GM19043 (cell line): Measurements from ENCODE around the gene SP4.
A peak's percentile ranks its signal among the peaks of the same experiment; 100 is the strongest.

Source experiments
- ATAC-seq: cut with Tn5 transposase; IDR thresholded peaks from one replicate; pipeline ENCODE4 v1.9.1; 2021; ENCODE audit warnings: low read depth; ENCODE audit not compliant: unreplicated experiment

SP4 gene

DNA sequence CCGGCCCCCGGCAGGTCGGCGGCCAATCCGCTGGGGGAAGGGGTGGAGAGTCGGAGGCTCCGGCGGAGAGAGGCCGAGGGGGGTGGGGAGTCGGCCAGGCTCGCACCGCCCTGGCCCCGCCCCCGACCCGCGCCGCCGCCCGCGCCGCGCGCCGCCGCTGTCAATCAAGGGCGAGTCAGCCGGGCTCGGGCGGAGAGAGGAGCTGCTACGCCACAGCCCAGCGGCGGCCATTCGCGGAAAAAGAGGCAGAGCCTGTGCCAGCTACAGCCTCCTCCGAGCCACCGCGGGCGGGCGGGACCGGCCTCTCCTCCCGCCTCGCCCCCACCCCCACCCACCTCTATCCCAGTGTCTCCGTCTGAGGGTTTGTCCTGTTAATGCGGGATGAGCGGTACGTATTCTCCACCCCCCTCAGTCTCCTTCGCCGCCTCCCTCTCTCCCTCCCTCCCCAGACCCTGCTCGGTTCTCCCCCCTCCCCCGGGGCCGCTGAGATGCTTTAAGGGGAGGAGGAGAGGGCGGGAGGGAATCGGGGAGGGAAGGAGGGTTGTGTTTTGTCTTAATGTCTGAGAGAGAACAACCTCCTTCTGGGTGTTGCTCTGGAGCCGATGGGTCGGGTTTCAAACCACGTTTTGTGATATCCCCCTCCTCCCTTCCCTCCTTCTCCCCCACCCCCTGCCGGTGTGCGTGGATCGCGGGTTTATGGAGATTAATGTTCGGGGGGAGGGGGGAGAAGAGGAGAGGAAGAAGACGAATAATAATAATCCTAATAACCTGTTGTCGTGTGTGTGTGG lies at the start of gene SP4:
SP4 (plus strand) TSS at position 213 of the 788 bp plus-strand sequence; CDS start at position 382, 169 bp downstream.
- peak; percentile 55 for ATAC-seq

DNA sequence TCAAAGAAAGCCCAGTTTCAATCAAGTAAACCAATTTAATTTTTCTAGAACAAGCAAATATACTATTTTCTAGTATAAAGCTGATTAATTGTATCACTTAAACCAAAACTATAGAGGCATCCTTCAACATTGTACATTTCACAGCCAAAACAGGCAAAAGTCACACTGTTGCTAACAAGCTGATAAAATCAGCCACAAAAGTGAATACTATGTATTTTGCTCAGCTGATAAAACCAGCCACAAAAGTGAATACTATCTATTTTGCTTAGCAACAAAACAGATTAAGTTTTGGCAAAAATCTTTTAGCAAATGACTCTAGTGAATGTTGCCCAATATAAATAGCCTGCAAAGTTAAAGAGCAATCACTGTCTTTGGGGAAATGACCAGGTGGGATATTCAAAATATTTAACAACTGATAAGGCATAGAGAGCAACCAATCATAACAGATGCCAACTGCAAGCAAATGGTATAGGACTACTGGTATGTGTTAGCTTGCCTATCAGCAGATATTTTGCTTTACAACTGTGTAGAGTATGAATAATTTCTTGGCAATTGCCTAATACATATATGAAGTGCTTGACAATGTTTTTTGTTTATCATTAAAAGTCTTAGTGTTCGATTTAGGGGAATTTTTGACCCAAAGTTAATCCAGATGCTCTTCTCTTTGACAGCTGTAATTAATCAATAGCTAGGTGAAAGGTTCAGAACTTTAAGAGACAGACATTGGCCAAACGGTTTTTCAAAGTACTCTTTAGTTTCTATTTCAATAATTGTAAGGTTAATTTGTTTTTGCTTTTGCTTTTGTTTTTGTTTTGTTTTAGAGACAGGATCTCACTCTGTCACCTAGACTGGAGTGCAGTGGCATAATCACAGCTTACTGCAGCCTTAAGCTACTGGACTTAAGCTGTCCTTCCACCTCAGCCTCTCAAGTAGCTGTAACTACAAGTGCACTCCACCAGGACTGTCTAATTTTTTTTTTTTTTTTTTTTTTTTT lies 44.4 kb upstream of the SP4 start:
- ATAC-seq, result peak; percentile 73

DNA sequence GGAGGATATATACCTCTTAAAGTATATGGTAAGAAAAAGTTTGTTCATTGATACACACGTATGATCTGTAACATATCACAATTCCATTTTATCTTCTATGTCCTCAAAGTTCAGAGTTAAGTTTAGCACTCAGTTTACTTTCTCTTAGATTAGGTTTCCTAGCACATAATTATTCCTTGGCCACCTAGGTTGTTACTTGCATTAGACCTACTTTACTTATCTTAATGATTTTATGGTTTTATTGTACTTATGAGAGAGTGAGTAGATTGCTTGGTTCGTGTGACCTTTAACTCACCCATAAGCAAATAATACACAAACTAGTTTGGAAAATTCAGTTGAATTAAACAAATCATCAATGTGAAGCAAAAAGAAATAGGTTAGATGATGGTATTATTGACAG lies 33.9 kb upstream of the SP4 start:
- ATAC-seq, result no peak

DNA sequence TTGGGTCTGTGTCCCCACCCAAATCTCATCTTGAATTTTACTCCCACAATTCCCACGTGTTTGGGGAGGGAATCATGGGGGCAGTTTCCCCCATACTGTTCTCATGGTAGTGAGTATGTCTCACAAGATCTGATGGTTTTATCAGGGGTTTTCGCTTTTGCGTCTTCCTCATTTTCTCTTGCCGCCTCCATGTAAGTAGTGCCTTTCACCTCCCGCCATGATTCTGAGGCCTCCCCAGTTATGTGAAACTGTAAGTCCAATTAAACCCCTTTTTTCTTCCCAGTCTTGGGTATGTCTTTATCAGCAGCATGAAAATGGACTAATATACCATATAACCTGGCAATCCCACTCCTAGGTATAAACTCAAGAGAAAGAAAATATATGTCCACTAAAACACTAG lies 25.9 kb upstream of the SP4 start:
- ATAC-seq, result no peak

DNA sequence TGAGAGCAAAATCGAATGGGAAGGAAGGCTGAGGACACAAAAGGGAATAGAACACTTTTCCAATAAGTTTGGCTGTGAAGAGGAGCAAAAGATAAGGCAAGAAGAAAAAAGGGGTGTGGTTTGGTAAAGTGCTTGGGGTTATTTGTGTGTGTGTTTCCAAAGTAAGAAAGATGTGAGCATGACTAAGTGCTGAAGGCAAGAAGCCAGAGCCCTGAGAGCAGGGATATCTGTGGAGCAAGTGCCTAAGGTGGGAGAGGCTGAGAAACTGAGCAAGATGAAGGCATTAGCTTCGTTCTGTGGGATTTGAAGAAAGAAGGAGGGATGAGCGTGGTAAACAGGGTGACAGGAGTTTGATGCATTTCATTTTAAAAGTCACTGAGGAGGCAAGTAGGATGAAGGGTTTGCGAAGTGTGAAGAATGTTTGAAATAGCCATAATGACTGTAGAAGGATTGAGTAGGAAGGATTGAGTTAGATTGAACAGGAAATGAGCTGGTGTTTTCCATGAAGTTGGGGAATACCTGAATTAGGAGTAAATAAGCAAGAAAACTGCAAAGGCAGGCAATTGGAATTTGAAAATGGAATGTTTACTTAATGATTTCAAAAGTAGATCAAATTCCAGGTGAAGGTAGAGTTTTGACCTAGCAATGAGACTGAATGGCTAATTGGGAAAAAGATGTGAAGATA lies 19.9 kb upstream of the SP4 start:
- no peak for ATAC-seq

DNA sequence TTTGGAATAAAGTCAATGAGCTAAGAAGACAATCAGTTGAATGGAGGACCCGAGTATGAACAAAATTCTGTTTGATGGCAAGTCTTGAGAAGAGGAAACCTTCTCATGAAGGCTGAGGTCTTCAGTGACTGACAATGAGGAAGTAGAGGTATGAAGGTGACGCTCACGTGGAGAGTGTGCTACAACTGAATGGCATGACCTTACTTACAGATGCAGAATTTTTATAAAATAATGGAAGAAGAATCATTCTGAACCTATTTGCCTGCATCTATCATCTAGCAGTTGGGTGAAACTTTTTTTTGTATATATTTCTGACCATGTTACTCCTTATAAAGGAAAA lies 19.4 kb upstream of the SP4 start:
- no peak for ATAC-seq

DNA sequence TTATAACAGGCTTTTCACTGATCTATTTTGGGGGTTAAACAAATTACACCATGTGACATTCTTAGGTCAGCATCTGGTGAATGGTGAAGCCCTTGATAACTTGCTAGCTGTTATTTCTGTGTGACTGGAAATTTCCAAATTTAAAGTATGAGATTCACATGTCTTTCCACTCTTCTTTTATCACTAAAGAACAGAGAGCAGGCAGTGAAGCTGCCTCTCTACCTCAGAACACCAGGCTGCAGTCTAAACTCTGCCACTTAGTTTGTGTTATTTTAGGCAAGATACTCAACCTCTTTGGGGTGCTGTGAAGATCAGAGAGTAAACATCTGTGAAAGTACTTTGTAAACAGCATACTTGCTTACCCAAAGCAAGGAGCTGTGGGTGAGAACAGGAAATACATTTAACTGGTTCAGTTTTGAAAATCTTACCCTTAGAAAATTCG lies 15.5 kb upstream of the SP4 start:
- no peak for ATAC-seq

DNA sequence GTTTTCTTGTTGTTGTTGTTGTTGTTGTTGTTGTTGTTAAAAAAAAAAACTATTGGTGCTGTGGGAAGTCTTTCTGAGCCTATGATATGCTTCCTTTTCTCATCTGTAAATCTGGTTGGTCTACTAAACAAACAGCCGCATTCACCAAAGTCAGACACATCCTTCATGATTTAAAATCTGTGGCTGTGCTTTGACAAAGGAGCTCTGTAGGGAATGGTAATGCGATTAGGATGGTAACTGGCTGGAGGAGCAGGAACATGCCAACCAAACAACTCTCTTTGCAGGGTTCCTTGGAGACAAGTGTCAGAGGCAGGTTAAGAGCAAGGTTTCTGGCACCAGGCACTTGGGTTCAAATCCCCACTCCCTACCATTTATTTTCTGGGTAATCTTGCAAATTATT lies 14.9 kb upstream of the SP4 start:
- no peak for ATAC-seq

DNA sequence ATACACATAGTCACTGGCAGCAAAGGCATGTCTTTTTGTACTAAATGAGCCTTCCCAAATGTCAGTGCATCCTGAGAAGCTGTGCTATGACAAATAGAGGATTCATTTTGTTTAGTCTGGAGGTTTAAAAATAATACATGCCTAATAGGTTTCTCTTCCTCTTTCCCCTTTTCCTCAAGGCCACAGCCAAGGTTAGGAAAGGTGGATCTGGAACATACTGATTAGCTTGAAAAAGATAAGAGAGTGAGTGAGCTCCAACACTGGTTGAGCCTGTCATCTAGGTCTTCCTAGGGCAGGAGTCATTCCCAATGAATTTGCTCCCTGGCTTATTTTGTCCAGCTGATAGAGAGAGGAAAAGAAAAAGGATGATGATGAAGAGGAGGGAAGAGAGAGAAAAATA lies 14.4 kb upstream of the SP4 start:
- no peak for ATAC-seq

DNA sequence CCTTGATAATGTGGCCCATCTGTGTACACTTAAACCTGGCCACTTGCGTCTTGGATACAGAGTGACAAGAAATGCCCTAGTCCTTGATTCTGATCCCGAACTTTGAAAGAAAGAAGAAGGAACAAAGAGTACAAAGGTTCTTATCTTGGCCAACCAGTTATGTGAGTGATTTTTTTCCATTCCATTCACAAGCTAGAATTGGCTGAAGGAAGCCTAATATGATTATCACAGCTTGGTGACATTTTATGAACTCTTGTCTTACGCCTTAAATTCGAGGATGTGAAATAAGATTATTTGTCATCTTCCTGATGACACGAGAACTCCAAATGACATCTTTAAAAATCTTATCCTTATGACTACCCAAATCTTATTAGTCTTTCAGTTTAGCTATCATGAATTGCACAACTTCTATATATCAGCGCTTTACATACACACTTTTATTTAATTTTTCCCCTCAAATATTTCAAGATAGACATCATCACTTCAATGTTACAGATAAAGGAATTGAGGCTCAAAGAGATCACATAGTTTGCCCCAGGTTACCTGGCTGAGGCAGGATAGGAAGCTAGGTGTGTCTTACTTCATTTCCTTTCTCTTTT lies 13.0 kb upstream of the SP4 start:
- ATAC-seq, result no peak

DNA sequence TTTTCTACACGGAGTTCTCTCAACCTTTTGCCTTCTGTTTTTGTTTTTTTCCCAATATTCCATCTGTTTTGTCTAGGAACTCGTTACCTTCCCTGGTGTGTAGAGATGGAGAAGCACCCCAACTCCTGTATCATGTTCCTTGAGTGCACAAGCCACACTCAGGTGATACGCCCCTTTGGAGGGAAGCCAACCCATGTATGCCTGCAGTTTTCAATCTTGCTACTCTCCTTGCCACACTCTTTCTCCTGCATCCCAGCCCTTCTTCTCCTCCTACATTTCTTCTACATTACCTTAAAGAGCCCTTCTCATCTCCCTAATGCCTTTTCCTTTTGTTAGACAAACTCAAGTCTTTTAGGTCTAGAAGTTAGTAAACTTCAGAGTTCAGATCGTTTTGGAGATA lies 10.2 kb upstream of the SP4 start:
- no peak for ATAC-seq

DNA sequence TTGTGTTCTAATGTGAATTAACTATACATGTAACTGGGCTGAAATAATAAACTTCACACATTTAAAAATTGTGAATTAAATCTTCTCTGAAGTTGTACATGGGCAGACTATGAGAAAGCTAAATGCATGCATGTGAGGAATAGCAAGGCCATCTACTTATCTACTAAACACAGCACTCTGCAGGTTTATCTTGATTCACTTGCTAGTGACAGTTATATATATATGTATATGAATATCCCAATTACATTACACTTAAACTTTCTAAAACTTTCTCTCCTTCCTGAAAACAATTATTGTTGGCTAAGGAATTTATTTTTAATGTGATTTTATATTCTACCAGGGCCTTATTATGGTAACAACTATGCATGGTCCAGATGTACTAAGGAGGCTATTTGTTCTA lies 5.1 kb upstream of the SP4 start:
- no peak for ATAC-seq

DNA sequence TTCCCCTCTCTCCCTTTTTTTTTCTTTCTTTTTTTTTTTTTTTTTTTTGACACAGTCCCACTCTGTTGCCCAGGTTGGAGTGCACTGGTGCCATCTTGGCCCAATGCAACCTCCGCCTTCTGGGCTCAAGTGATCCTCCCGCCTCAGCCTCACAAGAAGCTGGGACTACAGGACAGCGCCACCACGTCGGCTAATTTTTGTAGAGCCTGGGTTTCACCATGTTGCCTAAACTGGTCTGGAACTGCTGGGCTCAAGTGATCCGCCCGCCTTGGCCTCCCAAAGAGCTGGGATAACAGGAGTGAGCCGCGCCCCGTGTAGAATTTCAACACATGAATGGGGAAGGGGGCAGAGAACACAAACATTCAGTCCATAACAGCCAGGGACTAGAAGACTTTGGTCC lies 2.6 kb upstream of the SP4 start:
- ATAC-seq, result no peak

DNA sequence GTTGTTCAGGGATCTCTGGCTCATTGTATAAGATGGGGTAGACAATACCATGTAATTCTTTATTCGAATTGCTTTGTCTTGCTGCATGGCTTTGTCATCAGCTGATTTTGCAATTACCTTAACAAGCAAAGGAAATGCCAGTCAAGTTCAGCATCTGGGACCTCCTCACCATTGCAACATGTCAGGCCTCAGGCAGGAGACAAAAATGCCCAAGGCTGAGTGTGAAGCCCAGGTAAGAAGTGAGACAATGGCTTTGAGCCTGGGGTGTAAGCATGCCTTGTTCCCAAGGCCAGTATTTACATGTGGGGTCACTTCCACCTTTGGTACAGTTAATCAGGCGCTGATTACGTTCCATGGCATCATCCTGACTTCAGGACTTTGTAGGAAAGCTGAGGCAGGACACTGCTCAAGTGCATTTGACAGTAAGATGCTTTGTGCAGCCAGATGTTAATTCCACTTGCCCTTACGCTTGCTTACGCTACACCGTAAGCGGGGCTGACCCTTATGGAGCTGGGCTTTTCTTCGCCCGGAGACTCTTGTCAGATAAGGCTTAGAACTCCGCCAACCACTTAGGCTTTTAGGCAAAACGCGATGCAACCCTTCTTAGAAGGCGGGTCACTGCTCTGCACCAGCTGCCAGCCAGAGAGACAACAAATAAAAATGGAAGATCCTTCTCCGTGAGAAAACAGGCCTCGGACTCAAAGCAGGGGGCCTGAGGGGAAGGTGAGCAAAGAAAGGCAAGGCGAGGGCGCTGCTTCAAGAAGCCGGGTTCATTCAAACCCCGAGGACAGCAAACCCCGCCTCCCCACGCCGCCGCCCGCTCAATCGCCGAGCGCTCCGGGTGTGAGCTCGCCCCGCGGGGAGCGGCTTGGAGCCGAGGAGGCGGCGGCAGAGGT lies 1.3 kb upstream of the SP4 start:
- ATAC-seq, result no peak

DNA sequence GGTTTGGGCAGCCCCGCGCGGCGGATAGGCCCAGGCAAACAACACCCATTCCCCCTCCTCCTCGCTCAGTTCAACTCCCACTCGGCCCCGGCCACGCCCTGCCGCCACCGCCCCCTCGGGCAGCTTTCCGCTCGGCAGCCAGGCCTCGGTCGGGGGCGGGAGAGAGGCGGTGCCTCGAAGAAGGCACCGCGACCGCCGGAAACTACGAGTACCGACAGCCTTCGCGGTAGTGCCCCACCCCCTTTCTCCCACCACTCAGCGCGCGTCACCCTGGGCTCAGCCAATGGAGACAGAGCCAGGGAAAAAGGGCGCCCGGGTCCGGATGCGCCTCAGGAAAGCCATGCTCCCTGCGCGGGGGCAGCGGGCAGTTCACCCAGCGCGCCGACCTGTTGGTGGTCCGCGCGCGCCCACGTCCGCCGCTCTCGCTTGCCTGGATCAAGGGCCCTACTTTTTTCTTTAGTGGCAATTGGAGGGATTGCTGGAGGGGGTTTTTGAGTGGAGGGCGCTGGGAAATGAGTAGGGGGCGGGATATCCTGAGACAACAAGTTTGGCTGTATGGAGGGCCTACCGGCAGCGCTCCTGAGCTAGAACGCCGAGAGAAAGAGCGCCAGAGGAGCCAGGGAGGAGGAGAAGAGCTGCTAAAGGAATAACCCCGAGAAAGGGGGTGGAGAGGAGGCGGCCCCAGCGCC lies 557 bp upstream of the SP4 start:
- peak; percentile 73 for ATAC-seq

DNA sequence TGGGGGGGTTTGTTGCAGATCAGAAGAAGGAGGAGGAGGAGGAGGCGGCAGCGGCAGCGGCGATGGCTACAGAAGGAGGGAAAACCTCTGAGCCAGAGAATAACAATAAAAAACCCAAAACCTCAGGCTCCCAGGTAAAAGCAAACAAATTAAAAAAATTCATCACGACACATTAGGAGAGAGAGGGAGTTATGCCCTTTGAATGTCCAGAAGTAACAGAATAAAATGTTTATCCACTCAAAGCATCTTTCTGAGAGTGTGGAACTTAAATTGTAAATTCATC lies 717 bp downstream of the SP4 start:
- ATAC-seq, result no peak

DNA sequence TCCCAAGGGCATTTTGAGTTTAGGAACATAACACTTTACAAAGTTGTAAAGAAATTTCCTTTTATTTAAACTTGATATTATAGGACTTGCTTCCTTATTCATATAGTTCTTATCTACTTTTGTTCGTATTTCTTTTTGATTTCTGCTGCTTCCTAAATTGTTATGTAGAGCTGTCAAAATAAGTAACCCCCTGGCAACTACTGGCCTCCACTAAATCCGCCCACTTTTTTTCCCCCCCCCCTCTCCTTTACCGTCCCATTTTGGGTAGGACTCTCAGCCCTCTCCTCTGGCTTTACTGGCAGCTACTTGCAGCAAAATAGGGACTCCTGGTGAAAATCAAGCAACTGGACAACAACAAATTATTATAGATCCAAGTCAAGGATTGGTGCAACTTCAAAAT lies 1.1 kb downstream of the SP4 start:
- no peak for ATAC-seq

DNA sequence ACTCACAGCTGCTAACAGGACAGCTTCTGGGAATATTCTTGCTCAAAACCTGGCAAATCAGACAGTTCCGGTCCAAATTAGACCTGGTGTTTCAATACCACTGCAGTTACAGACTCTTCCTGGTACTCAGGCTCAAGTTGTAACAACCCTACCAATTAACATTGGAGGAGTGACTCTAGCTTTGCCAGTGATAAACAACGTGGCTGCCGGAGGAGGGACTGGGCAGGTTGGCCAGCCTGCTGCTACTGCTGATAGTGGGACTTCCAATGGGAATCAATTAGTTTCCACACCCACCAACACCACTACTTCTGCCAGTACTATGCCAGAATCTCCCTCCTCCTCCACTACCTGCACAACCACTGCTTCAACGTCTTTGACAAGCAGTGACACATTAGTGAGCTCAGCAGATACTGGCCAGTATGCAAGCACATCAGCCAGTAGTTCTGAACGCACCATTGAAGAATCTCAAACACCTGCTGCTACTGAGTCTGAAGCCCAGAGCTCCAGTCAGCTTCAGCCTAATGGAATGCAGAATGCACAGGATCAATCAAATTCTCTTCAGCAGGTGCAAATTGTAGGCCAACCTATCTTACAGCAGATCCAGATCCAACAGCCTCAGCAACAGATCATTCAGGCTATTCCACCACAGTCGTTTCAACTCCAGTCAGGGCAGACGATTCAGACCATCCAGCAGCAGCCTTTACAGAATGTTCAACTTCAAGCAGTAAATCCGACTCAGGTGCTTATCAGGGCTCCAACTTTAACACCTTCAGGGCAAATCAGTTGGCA lies 2.1 kb downstream of the SP4 start:
- ATAC-seq, result no peak

DNA sequence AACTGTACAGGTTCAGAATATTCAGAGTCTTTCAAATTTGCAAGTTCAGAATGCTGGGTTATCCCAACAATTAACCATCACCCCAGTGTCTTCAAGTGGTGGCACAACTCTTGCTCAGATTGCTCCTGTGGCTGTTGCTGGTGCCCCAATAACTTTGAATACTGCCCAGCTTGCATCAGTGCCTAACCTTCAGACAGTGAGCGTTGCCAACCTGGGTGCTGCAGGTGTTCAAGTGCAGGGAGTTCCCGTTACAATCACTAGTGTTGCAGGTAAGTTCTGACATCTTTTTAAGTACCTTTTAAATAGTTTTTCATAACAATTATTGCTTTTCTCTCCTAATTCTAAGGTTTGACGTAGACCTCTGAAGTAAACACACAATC lies 2.7 kb downstream of the SP4 start:
- no peak for ATAC-seq
